ENCODE data around the gene DCAF11.
A peak's percentile ranks its signal among the peaks of the same experiment; 100 is the strongest.

DNA sequence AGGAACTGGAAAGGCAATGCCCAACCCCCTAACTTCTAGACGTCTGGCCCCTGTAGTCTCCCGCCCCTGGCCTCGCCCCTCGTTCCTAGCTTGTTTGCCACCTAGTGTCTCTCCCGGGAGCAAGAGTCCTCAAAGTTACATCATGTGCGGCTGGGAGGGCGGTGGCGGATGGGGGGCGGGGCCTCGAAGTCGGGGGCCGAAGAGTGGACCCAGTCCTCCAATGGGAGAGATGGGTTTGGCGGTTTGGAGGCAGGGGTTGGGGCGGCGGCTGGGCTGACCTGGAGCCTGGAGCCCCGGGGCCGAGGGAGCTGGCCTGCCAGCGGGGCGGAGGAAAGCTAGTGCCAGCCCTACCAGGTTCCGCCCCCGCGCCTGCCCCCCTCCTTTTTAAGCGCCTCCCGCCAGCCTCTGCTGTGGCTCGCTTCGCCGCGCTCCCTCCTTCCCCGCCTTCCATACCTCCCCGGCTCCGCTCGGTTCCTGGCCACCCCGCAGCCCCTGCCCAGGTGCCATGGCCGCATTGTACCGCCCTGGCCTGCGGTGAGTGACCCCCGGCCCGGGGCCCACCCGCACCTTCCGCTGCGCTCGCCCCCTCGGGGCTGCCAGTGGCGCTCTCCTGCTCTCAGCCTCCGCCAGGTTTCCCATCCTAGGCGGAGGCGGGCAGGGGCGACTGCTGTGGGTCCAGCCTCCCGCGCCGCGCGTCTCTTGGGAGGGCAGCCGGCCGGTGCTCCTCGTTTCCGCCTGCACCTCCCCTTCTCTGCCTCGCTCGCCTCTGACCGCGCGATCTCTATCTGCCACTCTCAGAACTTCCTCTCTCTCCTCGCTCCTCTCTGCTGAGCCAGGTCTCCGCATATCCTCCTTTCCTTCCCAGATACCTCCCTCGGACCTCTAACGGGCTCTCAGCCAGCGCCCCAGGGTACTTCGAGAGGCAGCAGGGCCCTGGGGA is 20.4 kb upstream of the DCAF11 start, which contains the start of gene PCK2:
- TF ChIP-seq, protein P1, sequence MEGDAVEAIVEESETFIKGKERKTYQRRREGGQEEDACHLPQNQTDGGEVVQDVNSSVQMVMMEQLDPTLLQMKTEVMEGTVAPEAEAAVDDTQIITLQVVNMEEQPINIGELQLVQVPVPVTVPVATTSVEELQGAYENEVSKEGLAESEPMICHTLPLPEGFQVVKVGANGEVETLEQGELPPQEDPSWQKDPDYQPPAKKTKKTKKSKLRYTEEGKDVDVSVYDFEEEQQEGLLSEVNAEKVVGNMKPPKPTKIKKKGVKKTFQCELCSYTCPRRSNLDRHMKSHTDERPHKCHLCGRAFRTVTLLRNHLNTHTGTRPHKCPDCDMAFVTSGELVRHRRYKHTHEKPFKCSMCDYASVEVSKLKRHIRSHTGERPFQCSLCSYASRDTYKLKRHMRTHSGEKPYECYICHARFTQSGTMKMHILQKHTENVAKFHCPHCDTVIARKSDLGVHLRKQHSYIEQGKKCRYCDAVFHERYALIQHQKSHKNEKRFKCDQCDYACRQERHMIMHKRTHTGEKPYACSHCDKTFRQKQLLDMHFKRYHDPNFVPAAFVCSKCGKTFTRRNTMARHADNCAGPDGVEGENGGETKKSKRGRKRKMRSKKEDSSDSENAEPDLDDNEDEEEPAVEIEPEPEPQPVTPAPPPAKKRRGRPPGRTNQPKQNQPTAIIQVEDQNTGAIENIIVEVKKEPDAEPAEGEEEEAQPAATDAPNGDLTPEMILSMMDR (IDR thresholded peaks at IDR 0.05) = peak; percentile 28
- no peak for TF ChIP-seq EZH2 (IDR thresholded peaks at IDR 0.05; ENCODE audit: borderline replicate concordance, insufficient read depth, low read depth, low read length, poor library complexity, severe bottlenecking)
